Glutamatergic neuron (in vitro differentiated cells): ENCODE results near the gene KDM2B. TPM values are rescaled to one million over a fixed set of nuclear protein-coding genes. Genes with fewer than 3 reads are reported as not detected.

Experiments used
- DNase-seq: peaks from one replicate; pipeline ENCODE4 v3.0.0; 2022
- H3K27ac Mint-ChIP-seq: one replicate; pipeline ENCODE4 v1.8.0; 2020; ENCODE audit warnings: mild to moderate bottlenecking, mixed read lengths, inconsistent platforms; ENCODE audit not compliant: unreplicated experiment
- H3K27me3 Mint-ChIP-seq: one replicate; pipeline ENCODE4 v1.8.0; 2020; ENCODE audit warnings: mild to moderate bottlenecking, moderate library complexity, mixed read lengths, inconsistent platforms; ENCODE audit not compliant: unreplicated experiment
- H3K36me3 Mint-ChIP-seq: one replicate; pipeline ENCODE4 v1.8.0; 2020; ENCODE audit warnings: mild to moderate bottlenecking, mixed read lengths, inconsistent platforms; ENCODE audit not compliant: unreplicated experiment
- H3K4me1 Mint-ChIP-seq: one replicate; pipeline ENCODE4 v1.8.0; 2020; ENCODE audit warnings: mild to moderate bottlenecking, low read depth, mixed read lengths, inconsistent platforms; ENCODE audit not compliant: unreplicated experiment
- H3K4me3 Mint-ChIP-seq: one replicate; pipeline ENCODE4 v1.8.0; 2020; ENCODE audit warnings: mild to moderate bottlenecking, mixed read lengths, inconsistent platforms; ENCODE audit not compliant: unreplicated experiment
- H3K9me3 Mint-ChIP-seq: one replicate; pipeline ENCODE4 v1.8.0; 2020; ENCODE audit warnings: mild to moderate bottlenecking, moderate library complexity, mixed read lengths, inconsistent platforms; ENCODE audit not compliant: unreplicated experiment
- CTCF ChIP-seq: fragments of 200-600 bp; sonication (generic); IDR thresholded peaks from one replicate; pipeline ENCODE4 v1.5.0; 2021; ENCODE audit not compliant: partially characterized antibody, unreplicated experiment
- total RNA-seq: library from RNA; stranded (reverse); fragmentation: NEBNext Ultra II Directional; extraction: Animal tissue kit (Norgen Biotek cat#: 25700); gene quantifications from one replicate; pipeline ENCODE4 v1.2.1, GENCODE V29; 2021; ENCODE audit not compliant: unreplicated experiment

The KDM2B gene
- total RNA-seq, 1 donor from 2014 or later, result 64.3 TPM

GRCh38 chr12:121613462-121613861 lies 32.6 kb upstream of the KDM2B start:
- Mint-ChIP-seq H3K36me3 (no peaks in the 10 kb centered on the region), H3K27ac (no peak overlapping the region), H3K4me1 (no peaks in the 10 kb centered on the region), H3K4me3 (no peak overlapping the region), H3K9me3 (no peaks in the 10 kb centered on the region), H3K27me3 (peaks cover 2% of the 10 kb centered on the region)
- TF ChIP-seq CTCF, result no peak
- no peak for DNase-seq

- Mint-ChIP-seq H3K4me1 (peaks cover 2% of the 10 kb centered on the region), H3K9me3 (no peaks in the 10 kb centered on the region), H3K27me3 (peaks cover 2% of the 10 kb centered on the region), H3K27ac (no peak overlapping the region), H3K36me3 (no peaks in the 10 kb centered on the region), H3K4me3 (no peak overlapping the region)
- TF ChIP-seq CTCF, result no peak
- DNase-seq, result no peak
Observed at GRCh38 chr12:121611306-121611705, 30.5 kb upstream of the KDM2B start.

DNA sequence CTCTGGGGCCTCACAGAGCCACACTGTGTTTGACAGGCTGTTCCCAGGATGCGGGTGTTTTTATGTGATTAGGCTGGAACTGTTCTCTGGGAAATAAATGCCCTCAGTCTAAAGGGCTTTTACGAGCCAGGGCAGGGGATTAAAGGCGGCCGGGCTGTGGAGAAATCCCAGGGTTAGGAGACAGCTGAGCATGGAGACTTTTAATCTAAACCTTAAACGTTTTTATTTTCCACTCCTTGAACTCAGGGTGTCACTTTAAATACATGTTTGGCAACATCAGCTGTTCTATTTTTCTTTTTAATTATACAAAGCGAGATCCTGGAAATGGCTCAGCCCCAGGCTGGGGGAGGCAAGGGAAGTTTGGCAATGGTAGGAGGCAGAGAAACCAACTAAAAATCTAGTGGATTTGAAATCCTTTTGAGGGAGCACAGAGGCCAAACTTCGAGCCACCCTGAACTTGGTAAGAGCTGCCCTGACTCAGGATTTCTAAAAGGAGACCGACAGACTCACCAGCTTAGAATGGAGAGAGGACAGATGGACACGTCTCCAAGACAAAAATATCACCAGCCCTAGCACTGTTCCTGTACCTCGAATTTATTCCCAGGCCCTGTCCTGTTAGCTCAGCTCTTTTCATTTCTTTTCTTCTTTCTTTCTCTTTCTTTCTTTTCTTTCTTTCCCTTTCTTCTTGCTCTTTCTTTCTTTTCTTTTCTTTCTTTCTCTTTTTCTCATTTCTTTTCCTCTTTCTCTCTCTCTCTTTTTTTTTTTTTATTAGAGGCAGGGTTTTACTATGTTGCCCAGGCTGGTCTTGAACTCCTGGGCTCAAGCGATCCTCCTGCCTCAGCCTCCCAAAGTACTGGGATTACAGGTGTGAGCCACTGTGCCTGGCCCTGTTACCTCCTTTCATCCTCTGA lies 29.7 kb upstream of the KDM2B start:
- no peaks in the 10 kb centered on the region for H3K9me3 Mint-ChIP-seq
- H3K27me3 Mint-ChIP-seq, result peaks cover 2% of the 10 kb centered on the region
- no peak for TF ChIP-seq CTCF
- no peak overlapping the region for H3K27ac Mint-ChIP-seq
- H3K4me1 Mint-ChIP-seq, result peaks cover 2% of the 10 kb centered on the region
- H3K36me3 Mint-ChIP-seq, result no peaks in the 10 kb centered on the region
- H3K4me3 Mint-ChIP-seq, result no peak overlapping the region
- no peak for DNase-seq

GRCh38 chr12:121608301-121608700 lies 27.5 kb upstream of the KDM2B start:
- no peak for TF ChIP-seq CTCF
- Mint-ChIP-seq H3K36me3 (no peaks in the 10 kb centered on the region), H3K4me3 (no peak overlapping the region), H3K27me3 (peaks cover 3% of the 10 kb centered on the region), H3K9me3 (no peaks in the 10 kb centered on the region), H3K4me1 (peaks cover 2% of the 10 kb centered on the region), H3K27ac (no peak overlapping the region)
- DNase-seq, result no peak

- no peak for TF ChIP-seq CTCF
- no peak for DNase-seq
- H3K9me3 Mint-ChIP-seq, result no peaks in the 10 kb centered on the region
- H3K36me3 Mint-ChIP-seq, result no peaks in the 10 kb centered on the region
- H3K27me3 Mint-ChIP-seq, result peaks cover 1% of the 10 kb centered on the region
- no peak overlapping the region for H3K4me3 Mint-ChIP-seq
- H3K27ac Mint-ChIP-seq, result no peak overlapping the region
- H3K4me1 Mint-ChIP-seq, result peaks cover 3% of the 10 kb centered on the region
Observed at GRCh38 chr12:121603581-121603980, 22.8 kb upstream of the KDM2B start.
